Coronary artery (tissue), 2 donors: Measurements from ENCODE around the gene KRTAP19-3.

Experiments used
- DNase-seq: peaks from one replicate; pipeline ENCODE4 v3.0.0-alpha.2; 2017; ENCODE audit warnings: low spot score
- H3K27ac ChIP-seq, 2 donors: fragments of 200-600 bp; sonication (generic); one replicate each; pipeline ENCODE4 v1.5.1; 2016 to 2019
- H3K4me3 ChIP-seq: fragments of 200-600 bp; sonication (generic); 2 replicates; pipeline ENCODE4 v1.5.1; 2016; ENCODE audit warnings: mild to moderate bottlenecking, moderate library complexity
- CTCF ChIP-seq: fragments of 200-600 bp; sonication (generic); IDR thresholded peaks from one replicate; pipeline ENCODE4 v1.5.1; 2019; ENCODE audit warnings: antibody characterized with exemption

KRTAP19-3 gene

GRCh38 chr21:30448514-30448913 is 43.3 kb downstream of the KRTAP19-3 start:
- Histone ChIP-seq H3K27ac (no peak overlapping the region), H3K4me3 (no peak overlapping the region)
- no peak for DNase-seq
- TF ChIP-seq CTCF, result no peak

- no peak overlapping the region for H3K4me3 ChIP-seq
- TF ChIP-seq CTCF, result no peak
- no peak for DNase-seq
- H3K27ac ChIP-seq, result no peak overlapping the region
Observed at GRCh38 chr21:30447056-30447455, 44.8 kb downstream of the KRTAP19-3 start.

GRCh38 chr21:30444204-30444603 is 47.6 kb downstream of the KRTAP19-3 start:
- no peak for TF ChIP-seq CTCF
- H3K4me3 ChIP-seq, result no peak overlapping the region
- DNase-seq, result no peak

GRCh38 chr21:30443226-30443625 is 48.6 kb downstream of the KRTAP19-3 start:
- Histone ChIP-seq H3K27ac (no peak overlapping the region), H3K4me3 (no peak overlapping the region)
- DNase-seq, result no peak
- no peak for TF ChIP-seq CTCF

More at GRCh38 chr21:30444204-30444603, 47.6 kb downstream of the KRTAP19-3 start:
- H3K27ac ChIP-seq, result no peak overlapping the region
